Measurements from ENCODE around the gene POMC. TPM values are rescaled to one million over a fixed set of nuclear protein-coding genes. Genes with fewer than 3 reads are reported as not detected.
A peak's percentile ranks its signal among the peaks of the same experiment; 100 is the strongest.

Gene POMC
- total and polyA plus RNA-seq, 2 of the 13 experiments (the other 11 are each of a cell fraction or from before 2014, with no cell fraction given), result not detected

DNA sequence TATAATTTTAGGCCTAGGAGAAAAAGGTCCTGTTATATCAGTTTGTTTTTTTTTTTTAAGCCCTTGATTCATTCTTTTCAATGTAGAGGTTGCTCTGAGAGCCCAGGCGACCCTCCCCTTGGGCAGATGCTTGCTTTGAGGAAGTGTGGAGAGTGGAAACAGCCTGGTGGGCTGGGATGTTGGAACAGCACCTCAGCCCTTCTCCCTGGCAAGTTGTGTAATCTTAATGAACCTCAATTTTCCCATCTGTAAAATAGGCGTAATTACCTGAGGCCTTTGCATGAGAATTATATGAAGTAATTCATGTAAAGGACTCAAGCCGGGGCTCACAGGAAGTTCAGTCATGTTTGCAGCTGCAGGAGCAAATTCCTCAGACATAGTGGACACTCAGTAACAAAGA is 49.7 kb upstream of the POMC start:
- FAIRE-seq, result no peak
- Histone ChIP-seq H3K9ac (ENCODE audit: insufficient read depth, low read depth, low read length) (no peak overlapping the region), H3K27me3 (ENCODE audit: control insufficient read depth in 1 of 2, insufficient read depth in 2 of 2, low read length in 2 of 2) (peaks cover 1 to 11% of the 10 kb centered on the region in 2 experiments; a peak in 2 of 5 replicates), H3K9me3 (ENCODE audit: low read length) (no peaks in the 10 kb centered on the region), H3K36me3 (replicated peaks in 1 of 2; ENCODE audit: control insufficient read depth in 1 of 2, insufficient read depth in 2 of 2, low read length in 2 of 2) (no peaks in the 10 kb centered on the region), H2AFZ (ENCODE audit: low read length) (no peak overlapping the region), H3K4me1 (ENCODE audit: insufficient read depth, low read length) (no peaks in the 10 kb centered on the region), H3K79me2 (ENCODE audit: insufficient read depth, low read length) (no peaks in the 10 kb centered on the region), H3K27ac (ENCODE audit: extremely low read length, insufficient read depth, low read length) (no peak overlapping the region), H4K20me1 (ENCODE audit: insufficient read depth, low read length) (no peaks in the 10 kb centered on the region), H3K4me3 (replicated peaks in 1 of 3; ENCODE audit: insufficient read depth in 1 of 3, low read depth in 2 of 3, low read length in 3 of 3) (no peak overlapping the region), H3K4me2 (ENCODE audit: low read depth, low read length) (no peak overlapping the region)
- POLR2A ChIA-PET, result no interaction called here
- TF ChIP-seq ZNF629 (CRISPR knock-in tag; conservative IDR thresholded peaks at IDR 0.05) (peak; percentile 76), MLLT10 (CRISPR knock-in tag; IDR thresholded peaks at IDR 0.05) (no peak)
- CTCF ChIA-PET (ENCODE audit: low intra/inter-chr PET ratio, low total read pairs), result no interaction called here
- 29% methylated on average over 3 of the region's 3 CpGs for WGBS (ENCODE audit: low lambda C conversion rate)
- DNase-seq (ENCODE audit: low spot score), result no peak
- no peak for ATAC-seq
- BruUV-seq (replicated peaks), result no TSS peak
- intact Hi-C loops (cut with micrococcal nuclease; ENCODE audit: unreplicated experiment) (no loop called here), in situ Hi-C loops (cut with HindIII; ENCODE audit: extremely low pct_ligation_motif_present, low pct_unique_long_range_greater_than_20kb) (no loop called here)

DNA sequence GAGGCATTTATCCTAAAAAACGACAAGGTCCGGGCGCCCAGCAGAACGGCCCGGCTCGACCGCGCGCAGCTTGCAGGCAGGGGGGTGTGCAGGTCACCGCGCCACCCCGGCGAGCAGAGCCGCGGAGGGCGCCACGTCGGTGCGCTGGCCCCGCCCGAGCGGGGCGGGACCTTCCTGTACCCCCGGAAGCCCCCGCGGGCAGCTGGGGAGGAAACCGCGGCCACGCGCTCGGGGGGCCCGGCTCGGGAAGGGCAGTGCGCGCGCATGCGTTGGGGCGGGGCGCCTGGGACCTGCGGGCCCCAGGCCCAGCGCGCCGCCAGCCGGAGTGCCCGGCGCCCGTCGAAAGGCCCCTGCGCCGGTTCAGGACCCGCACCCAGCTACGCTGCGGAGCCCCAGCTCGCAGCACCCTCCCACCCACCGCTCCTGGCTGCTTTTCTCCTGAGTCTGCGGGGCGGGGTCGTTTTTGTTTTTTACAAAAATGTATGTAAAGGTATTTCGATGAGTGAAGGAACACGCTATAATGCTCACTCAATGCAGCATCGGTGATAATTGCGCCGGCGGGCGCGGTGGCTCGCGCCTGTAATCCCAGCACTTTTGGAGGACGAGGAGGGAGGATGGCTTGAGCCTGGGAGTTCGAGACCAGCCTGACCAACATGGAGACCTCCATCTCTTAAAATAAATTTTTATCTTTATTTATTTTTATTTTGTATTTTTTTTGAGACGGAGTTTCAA is 47.7 kb upstream of the POMC start:
- no peak overlapping the region for H3K4me2 ChIP-seq (ENCODE audit: low read depth, low read length)
- intact Hi-C loops (cut with micrococcal nuclease; ENCODE audit: unreplicated experiment), result no loop called here
- no peaks in the 10 kb centered on the region for H3K9me3 ChIP-seq (ENCODE audit: low read length)
- no peaks in the 10 kb centered on the region for H3K79me2 ChIP-seq (ENCODE audit: insufficient read depth, low read length)
- DNase-seq (ENCODE audit: low spot score) (no peak), ATAC-seq (no peak), FAIRE-seq (no peak)
- no peaks in the 10 kb centered on the region for H3K4me1 ChIP-seq (ENCODE audit: insufficient read depth, low read length)
- H3K27ac ChIP-seq (ENCODE audit: extremely low read length, insufficient read depth, low read length), result no peak overlapping the region
- ChIA-PET POLR2A (no interaction called here), CTCF (ENCODE audit: low intra/inter-chr PET ratio, low total read pairs) (no interaction called here)
- WGBS (ENCODE audit: low lambda C conversion rate), result 88% methylated on average over 58 of the region's 71 CpGs
- BruUV-seq (replicated peaks), result no TSS peak
- TF ChIP-seq HCFC1 (IDR thresholded peaks at IDR 0.05; ENCODE audit: low read depth, low read length) (no peak), ZNF564 (CRISPR knock-in tag; IDR thresholded peaks at IDR 0.05) (no peak), ZNF549 (CRISPR knock-in tag; IDR thresholded peaks at IDR 0.05) (no peak), POLR2G (IDR thresholded peaks at IDR 0.05; ENCODE audit: low read depth, low read length) (no peak), THYN1 (CRISPR knock-in tag; IDR thresholded peaks at IDR 0.05; ENCODE audit: borderline replicate concordance, low read depth) (no peak)
- TF ChIP-seq, protein P1, sequence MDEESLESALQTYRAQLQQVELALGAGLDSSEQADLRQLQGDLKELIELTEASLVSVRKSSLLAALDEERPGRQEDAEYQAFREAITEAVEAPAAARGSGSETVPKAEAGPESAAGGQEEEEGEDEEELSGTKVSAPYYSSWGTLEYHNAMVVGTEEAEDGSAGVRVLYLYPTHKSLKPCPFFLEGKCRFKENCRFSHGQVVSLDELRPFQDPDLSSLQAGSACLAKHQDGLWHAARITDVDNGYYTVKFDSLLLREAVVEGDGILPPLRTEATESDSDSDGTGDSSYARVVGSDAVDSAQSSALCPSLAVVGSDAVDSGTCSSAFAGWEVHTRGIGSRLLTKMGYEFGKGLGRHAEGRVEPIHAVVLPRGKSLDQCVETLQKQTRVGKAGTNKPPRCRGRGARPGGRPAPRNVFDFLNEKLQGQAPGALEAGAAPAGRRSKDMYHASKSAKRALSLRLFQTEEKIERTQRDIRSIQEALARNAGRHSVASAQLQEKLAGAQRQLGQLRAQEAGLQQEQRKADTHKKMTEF (CRISPR knock-in tag; IDR thresholded peaks at IDR 0.05), result no peak
- TF ChIP-seq, protein P2, sequence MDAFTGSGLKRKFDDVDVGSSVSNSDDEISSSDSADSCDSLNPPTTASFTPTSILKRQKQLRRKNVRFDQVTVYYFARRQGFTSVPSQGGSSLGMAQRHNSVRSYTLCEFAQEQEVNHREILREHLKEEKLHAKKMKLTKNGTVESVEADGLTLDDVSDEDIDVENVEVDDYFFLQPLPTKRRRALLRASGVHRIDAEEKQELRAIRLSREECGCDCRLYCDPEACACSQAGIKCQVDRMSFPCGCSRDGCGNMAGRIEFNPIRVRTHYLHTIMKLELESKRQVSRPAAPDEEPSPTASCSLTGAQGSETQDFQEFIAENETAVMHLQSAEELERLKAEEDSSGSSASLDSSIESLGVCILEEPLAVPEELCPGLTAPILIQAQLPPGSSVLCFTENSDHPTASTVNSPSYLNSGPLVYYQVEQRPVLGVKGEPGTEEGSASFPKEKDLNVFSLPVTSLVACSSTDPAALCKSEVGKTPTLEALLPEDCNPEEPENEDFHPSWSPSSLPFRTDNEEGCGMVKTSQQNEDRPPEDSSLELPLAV (CRISPR knock-in tag; conservative IDR thresholded peaks at IDR 0.05; ENCODE audit: low read depth), result no peak
- TF ChIP-seq, protein P3, sequence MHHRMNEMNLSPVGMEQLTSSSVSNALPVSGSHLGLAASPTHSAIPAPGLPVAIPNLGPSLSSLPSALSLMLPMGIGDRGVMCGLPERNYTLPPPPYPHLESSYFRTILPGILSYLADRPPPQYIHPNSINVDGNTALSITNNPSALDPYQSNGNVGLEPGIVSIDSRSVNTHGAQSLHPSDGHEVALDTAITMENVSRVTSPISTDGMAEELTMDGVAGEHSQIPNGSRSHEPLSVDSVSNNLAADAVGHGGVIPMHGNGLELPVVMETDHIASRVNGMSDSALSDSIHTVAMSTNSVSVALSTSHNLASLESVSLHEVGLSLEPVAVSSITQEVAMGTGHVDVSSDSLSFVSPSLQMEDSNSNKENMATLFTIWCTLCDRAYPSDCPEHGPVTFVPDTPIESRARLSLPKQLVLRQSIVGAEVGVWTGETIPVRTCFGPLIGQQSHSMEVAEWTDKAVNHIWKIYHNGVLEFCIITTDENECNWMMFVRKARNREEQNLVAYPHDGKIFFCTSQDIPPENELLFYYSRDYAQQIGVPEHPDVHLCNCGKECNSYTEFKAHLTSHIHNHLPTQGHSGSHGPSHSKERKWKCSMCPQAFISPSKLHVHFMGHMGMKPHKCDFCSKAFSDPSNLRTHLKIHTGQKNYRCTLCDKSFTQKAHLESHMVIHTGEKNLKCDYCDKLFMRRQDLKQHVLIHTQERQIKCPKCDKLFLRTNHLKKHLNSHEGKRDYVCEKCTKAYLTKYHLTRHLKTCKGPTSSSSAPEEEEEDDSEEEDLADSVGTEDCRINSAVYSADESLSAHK (CRISPR knock-in tag; IDR thresholded peaks at IDR 0.05; ENCODE audit: borderline replicate concordance), result no peak
- TF ChIP-seq, protein P4, sequence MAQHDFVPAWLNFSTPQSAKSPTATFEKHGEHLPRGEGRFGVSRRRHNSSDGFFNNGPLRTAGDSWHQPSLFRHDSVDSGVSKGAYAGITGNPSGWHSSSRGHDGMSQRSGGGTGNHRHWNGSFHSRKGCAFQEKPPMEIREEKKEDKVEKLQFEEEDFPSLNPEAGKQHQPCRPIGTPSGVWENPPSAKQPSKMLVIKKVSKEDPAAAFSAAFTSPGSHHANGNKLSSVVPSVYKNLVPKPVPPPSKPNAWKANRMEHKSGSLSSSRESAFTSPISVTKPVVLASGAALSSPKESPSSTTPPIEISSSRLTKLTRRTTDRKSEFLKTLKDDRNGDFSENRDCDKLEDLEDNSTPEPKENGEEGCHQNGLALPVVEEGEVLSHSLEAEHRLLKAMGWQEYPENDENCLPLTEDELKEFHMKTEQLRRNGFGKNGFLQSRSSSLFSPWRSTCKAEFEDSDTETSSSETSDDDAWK (CRISPR knock-in tag; IDR thresholded peaks at IDR 0.05), result no peak
- H4K20me1 ChIP-seq (ENCODE audit: insufficient read depth, low read length), result no peaks in the 10 kb centered on the region
- in situ Hi-C loops (cut with HindIII; ENCODE audit: extremely low pct_ligation_motif_present, low pct_unique_long_range_greater_than_20kb), result no loop called here
- H3K9ac ChIP-seq (ENCODE audit: insufficient read depth, low read depth, low read length), result no peak overlapping the region
- peaks cover 2 to 19% of the 10 kb centered on the region in 2 experiments; a peak in 2 of 5 replicates for H3K27me3 ChIP-seq (ENCODE audit: control insufficient read depth in 1 of 2, insufficient read depth in 2 of 2, low read length in 2 of 2)
- H2AFZ ChIP-seq (ENCODE audit: low read length), result no peak overlapping the region
- no peaks in the 10 kb centered on the region for H3K36me3 ChIP-seq (replicated peaks in 1 of 2; ENCODE audit: control insufficient read depth in 1 of 2, insufficient read depth in 2 of 2, low read length in 2 of 2)
- H3K4me3 ChIP-seq (replicated peaks in 1 of 3; ENCODE audit: insufficient read depth in 1 of 3, low read depth in 2 of 3, low read length in 3 of 3), result no peak overlapping the region

Measured in HepG2 (cell line).